DMS114 treated with DMSO at 0.1 percent for 48 hours (cell line): ENCODE data around the gene BEX3.
"Not testable (repeated sequence)": the region's sequence is repeated elsewhere in the genome, so short reads cannot be mapped to it uniquely, and the experiment has no call there.

Source experiments
- DNase-seq: peaks from one replicate; lab custom pipeline; 2025; ENCODE audit not compliant: unreplicated experiment; lab: John Stamatoyannopoulos, UW

The BEX3 gene

GRCh38 chrX:103378990-103379389 lies 2.7 kb downstream of the BEX3 start:
- peak; percentile 45 for DNase-seq

- DNase-seq: no peak
These were observed 6.5 kb downstream of the BEX3 start for GRCh38 chrX:103382877-103383276.

- no peak for DNase-seq
These were observed 8.3 kb downstream of the BEX3 start for GRCh38 chrX:103384672-103385071.

- DNase-seq: not testable (repeated sequence)
These were observed 9.0 kb downstream of the BEX3 start for GRCh38 chrX:103385283-103385830.

GRCh38 chrX:103386332-103386731 lies 10.0 kb downstream of the BEX3 start:
- no peak for DNase-seq

- no peak for DNase-seq
These were observed 17.1 kb downstream of the BEX3 start for GRCh38 chrX:103393487-103393886.

- DNase-seq: no peak
These were observed 19.8 kb downstream of the BEX3 start for GRCh38 chrX:103396186-103396585.

GRCh38 chrX:103396660-103397059 lies 20.3 kb downstream of the BEX3 start:
- DNase-seq: no peak

- no peak for DNase-seq
These were observed 21.4 kb downstream of the BEX3 start for GRCh38 chrX:103397707-103398106.

- DNase-seq: no peak
These were observed 22.1 kb downstream of the BEX3 start for GRCh38 chrX:103398421-103398864.

GRCh38 chrX:103399744-103400143 lies 23.4 kb downstream of the BEX3 start:
- no peak for DNase-seq

GRCh38 chrX:103400931-103401330 lies 24.6 kb downstream of the BEX3 start:
- DNase-seq: no peak

- peak; percentile 72 for DNase-seq
These were observed 28.1 kb downstream of the BEX3 start for GRCh38 chrX:103404231-103405008.

- DNase-seq: no peak
These were observed 28.6 kb downstream of the BEX3 start for GRCh38 chrX:103405009-103405333.

- no peak for DNase-seq
These were observed 29.9 kb downstream of the BEX3 start for GRCh38 chrX:103406256-103406655.

- no peak for DNase-seq
These were observed 31.4 kb downstream of the BEX3 start for GRCh38 chrX:103407776-103408175.

- DNase-seq: not testable (repeated sequence)
These were observed 35.4 kb downstream of the BEX3 start for GRCh38 chrX:103411721-103412120.

- no peak for DNase-seq
These were observed 37.5 kb downstream of the BEX3 start for GRCh38 chrX:103413705-103414387.

- DNase-seq: no peak
These were observed 38.2 kb downstream of the BEX3 start for GRCh38 chrX:103414561-103414960.

GRCh38 chrX:103415068-103415467 lies 38.7 kb downstream of the BEX3 start:
- DNase-seq: no peak

- DNase-seq: no peak
These were observed 39.2 kb downstream of the BEX3 start for GRCh38 chrX:103415528-103415927.

- no peak for DNase-seq
These were observed 41.0 kb downstream of the BEX3 start for GRCh38 chrX:103417370-103417769.
